Astrocyte of the cerebellum (primary cell): ENCODE data around the gene PCSK6.

ENCODE experiments used
- DNase-seq: peaks from one replicate; pipeline ENCODE4 v3.0.0-alpha.2; 2011; ENCODE audit warnings: low read depth
- H3K4me3 ChIP-seq: 2 replicates; pipeline ENCODE4 v1.5.1; 2011; ENCODE audit warnings: mild to moderate bottlenecking, low read depth, low read length, moderate library complexity
- CTCF ChIP-seq: IDR thresholded peaks from 2 replicates; pipeline ENCODE4 v1.5.1; 2012; ENCODE audit warnings: low read length, low read depth, moderate library complexity, mild to moderate bottlenecking; ENCODE audit errors: missing control alignments
- in situ Hi-C: cut with HindIII; loops from 2 replicates; pipeline ENCODE4 v1.10.0; 2017; ENCODE audit warnings: low sequenced_read_pairs

PCSK6 gene

GRCh38 chr15:101314336-101315125, 175.0 kb downstream of the PCSK6 start:
- H3K4me3 ChIP-seq, result no peak overlapping the region
- no peak for DNase-seq
- in situ Hi-C loops, result no loop called here
- TF ChIP-seq CTCF, result no peak

DNA sequence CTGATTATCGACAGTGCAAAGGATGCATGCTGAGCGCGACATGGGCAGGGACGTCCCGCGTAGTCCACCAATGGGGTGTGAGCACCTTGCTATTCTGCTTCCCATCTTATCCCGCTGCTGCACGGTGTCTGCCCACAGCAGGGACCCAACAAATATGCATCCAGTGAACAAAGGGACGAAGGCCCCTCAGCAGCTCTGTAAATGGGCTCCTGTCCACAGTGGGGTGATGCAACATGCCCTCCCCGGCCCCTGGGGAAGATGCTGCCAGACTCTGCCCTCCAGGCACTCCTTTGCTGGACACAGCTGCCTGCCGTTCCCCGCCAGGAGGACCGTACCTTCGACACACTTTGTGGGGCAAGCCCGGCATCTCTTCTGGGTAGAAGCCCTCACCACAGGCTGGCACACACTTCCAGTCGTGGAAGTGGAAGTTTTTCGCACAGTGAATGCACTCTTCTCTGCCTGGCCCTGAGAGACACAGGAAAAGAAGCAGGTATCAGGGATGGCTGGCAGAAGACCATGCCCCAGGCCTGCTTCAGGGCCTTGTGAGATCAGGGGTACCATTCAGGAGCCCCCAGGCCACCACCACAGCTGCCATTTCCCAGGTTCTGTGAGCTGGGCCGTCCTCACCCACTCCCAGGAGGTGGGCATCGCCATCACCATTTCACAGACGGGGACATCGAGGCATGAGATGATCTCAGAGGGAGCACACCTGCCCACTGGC, 176.3 kb downstream of the PCSK6 start:
- in situ Hi-C loops, result no loop called here
- TF ChIP-seq CTCF, result no peak
- DNase-seq, result no peak

GRCh38 chr15:101310508-101310907, 179.0 kb downstream of the PCSK6 start:
- DNase-seq, result no peak
- no peak for TF ChIP-seq CTCF
- in situ Hi-C loops, result no loop called here
- H3K4me3 ChIP-seq, result no peak overlapping the region

More for the DNA sequence above, 176.3 kb downstream of the PCSK6 start:
- no peak overlapping the region for H3K4me3 ChIP-seq

- no peak for DNase-seq
- TF ChIP-seq CTCF, result no peak
- H3K4me3 ChIP-seq, result no peak overlapping the region
- in situ Hi-C loops, result no loop called here
These were observed 179.4 kb downstream of the PCSK6 start for GRCh38 chr15:101310161-101310480.

- no peak for TF ChIP-seq CTCF
- in situ Hi-C loops, result no loop called here
- no peak overlapping the region for H3K4me3 ChIP-seq
- no peak for DNase-seq
These were observed 179.9 kb downstream of the PCSK6 start for GRCh38 chr15:101309436-101310160.

GRCh38 chr15:101308604-101309435, 180.7 kb downstream of the PCSK6 start:
- no peak for DNase-seq
- TF ChIP-seq CTCF, result no peak
- in situ Hi-C loops, result no loop called here
- no peak overlapping the region for H3K4me3 ChIP-seq
